GM19395 (cell line): ENCODE results near the gene SLC9C2.
"Not testable (repeated sequence)": the region's sequence is repeated elsewhere in the genome, so short reads cannot be mapped to it uniquely, and the experiment has no call there.

Experiments
- ATAC-seq: cut with Tn5 transposase; IDR thresholded peaks from one replicate; pipeline ENCODE4 v1.9.1; 2021; ENCODE audit warnings: mild to moderate bottlenecking, moderate library complexity; ENCODE audit not compliant: unreplicated experiment

SLC9C2 gene

GRCh38 chr1:173590557-173590956 lies 12.3 kb downstream of the SLC9C2 start:
- ATAC-seq, result no peak

DNA sequence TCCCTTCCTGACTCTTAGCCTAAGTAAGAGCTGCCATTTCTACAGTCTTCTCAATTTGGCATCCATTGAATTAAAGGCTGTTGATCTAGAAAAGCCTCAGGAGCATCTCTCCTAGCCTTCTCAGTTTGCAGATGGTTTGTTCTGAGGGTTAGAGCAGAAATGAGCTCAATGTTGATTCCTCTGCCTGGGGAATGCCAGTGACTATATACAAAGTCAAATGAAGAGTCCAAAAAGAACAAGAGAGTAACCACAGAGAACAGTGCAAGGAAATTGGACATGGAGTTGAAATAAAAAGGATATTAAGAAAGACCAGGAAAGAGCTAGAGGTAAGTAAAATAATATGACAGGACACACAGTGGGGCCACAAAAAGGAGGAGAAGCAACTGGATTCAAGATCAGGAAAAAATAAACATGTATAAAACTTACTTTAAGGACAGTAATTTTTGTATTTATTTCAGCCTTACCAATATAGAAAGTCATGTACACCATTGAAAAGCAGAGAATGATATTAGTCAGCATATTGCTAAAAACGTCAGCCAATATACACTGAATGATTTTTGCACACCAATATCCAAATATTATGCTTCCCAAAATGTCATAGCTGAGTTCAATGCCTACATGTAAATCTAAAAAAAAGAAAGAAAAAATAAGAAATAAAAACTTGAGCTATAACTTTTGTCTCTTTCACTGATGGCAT lies 21.3 kb downstream of the SLC9C2 start:
- ATAC-seq, result no peak

GRCh38 chr1:173580658-173581057 lies 22.2 kb downstream of the SLC9C2 start:
- no peak for ATAC-seq

- no peak for ATAC-seq
Measured at GRCh38 chr1:173580071-173580470, 22.8 kb downstream of the SLC9C2 start.

DNA sequence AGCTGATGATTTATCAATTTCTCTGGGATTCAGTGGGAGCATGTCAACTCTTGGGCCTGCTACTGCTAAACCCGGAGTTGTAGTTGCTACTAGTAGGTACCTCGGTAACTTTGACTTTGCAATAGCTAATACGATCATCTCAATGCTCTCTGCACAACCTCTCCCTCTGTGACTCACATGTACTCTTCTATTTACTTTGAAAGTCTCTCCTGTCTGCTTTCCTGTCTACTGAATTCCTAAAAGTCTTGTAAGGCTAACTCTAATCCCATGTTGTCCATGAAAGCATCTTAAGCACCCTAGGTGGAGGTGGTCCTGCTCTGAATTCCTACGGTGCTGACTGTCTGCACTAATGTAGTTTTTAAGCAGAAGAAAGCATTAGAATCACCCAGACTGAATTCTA lies 29.3 kb downstream of the SLC9C2 start:
- no peak for ATAC-seq

- no peak for ATAC-seq
Measured at GRCh38 chr1:173572201-173572873, 30.5 kb downstream of the SLC9C2 start.

- peak; percentile 57 for ATAC-seq
Measured at GRCh38 chr1:173570370-173571007, 32.4 kb downstream of the SLC9C2 start.

GRCh38 chr1:173568483-173568882 lies 34.4 kb downstream of the SLC9C2 start:
- ATAC-seq, result no peak

GRCh38 chr1:173563846-173564245 lies 39.0 kb downstream of the SLC9C2 start:
- not testable (repeated sequence) for ATAC-seq

DNA sequence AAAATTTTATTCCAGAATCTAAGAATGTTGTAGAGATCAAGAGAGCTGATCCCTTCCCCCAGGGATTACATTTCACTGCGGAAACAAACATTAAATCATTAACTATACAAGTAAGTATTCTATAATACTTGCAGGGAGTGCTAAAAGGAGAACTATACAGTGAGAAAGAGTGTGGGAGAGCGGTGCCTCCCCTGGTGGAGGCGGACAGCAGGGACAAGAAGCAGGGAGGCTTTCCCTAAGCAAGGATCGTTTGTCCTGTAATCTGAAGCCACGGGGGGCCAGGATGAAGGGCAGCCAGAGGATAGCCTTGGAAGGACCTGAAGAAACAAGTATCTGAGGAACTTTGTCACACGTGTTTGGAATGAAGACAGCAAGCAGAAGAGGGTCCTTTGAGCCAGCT lies 40.1 kb downstream of the SLC9C2 start:
- ATAC-seq, result no peak

DNA sequence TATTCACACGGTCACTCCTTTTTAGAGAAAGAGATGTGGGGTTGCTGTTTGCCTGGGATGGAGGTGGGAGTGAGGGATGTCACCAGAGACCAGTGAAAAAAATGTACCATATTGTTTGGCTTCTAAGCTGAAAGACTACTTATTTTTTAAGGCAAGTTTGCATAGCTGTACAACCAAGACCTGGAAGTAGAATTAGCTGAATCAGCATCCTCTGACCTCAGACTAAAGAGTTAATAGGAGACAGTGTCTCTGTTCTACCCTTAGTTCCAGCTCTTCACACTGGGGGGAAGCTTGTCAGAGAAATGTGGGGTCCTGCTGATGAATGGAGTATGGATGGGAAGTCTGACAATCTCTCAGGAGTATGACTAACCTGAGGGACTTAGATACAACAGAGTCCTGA lies 41.6 kb downstream of the SLC9C2 start:
- ATAC-seq, result no peak

- no peak for ATAC-seq
Measured at GRCh38 chr1:173560285-173560880, 42.5 kb downstream of the SLC9C2 start.

GRCh38 chr1:173555651-173556305 lies 47.1 kb downstream of the SLC9C2 start:
- no peak for ATAC-seq

DNA sequence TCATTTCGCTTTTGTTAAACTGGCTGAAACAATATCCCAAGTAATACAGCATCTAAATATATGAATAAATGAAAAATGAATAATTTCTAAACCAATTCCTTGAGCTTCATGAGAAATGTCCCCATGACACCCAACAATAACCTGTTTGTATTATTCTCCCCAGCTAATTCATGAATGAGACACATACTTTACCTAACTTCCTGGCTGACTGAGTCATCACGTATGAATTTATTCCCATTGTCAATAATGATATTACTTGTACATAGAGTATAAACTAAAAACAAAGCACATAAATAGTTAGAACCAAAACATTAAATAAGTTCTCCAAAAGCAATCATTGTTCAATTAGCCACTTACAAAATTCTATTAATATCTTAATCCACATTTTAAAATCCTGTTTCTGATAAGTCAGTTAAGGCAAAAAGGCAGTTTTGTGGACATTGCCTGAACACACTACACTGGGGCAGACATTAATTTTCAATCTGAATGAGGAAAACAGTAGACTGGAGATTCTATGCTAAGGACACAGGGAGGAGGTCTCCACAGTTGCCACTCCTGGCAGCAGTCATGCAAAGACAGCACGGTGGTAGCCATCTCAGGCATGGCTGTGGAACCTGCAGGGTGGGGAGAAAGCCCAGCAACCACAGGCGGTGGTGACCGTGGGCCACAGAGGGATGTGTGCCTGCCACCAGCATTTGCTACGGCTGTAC lies 48.2 kb downstream of the SLC9C2 start:
- ATAC-seq, result no peak

DNA sequence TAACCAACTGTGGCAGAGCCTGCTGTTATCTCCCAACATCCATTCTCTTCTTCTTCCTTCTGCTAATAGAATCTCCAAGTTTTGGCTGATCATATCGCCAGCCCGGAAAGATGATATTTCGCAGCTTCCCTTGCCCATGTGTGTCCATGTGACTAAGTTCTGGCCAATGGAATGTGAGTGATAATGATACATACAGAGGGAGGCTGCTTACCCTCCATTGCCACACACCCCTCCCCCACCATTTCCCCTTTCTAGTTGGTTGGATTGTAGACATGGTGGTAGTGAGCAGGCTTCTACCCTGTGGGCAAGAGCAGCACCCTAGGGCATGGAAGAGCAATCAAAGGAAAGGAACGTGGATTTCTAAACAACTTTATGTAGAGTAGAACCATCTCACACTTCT lies 48.8 kb downstream of the SLC9C2 start:
- ATAC-seq, result no peak

- no peak for ATAC-seq
Measured at GRCh38 chr1:173553312-173553711, 49.6 kb downstream of the SLC9C2 start.

DNA sequence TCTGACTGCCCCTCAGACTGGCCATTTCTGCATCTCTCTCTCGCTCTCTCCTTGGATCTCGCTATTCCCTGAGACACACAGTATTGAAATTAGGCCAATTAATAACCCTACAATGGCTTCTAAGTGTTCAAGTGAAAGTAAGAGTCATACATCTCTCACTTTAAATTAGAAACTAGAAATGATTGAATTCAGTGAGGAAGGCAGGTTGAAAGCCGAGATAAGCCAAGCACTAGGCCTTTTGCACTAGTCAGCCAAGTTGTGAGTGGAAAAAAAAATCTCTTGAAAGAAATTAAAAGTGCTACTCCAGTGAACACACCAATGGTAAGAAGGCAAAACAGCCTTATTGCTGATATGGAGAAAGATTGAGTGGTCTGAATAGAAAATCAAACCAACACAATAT lies 51.2 kb downstream of the SLC9C2 start:
- no peak for ATAC-seq

GRCh38 chr1:173549813-173550212 lies 53.1 kb downstream of the SLC9C2 start:
- ATAC-seq, result no peak

GRCh38 chr1:173545688-173546087 lies 57.2 kb downstream of the SLC9C2 start:
- no peak for ATAC-seq

DNA sequence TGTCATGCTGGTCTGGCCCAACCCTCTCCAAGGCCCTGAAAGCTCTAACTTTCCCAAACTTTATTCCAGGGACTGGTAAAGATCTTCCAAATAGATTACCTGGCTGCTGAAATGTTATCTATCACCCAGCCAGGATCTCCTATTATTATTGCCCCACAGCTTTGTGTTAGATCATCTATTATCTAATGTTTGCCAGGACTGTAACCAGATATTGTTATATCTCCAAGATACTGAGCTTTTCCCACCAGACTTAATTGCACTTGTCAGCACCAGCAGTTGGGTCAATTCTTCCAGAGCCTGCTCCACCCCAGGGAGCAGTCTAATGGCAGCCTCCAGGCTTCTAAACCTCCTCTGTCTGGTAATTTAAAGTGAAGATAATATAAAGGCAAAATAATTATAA lies 66.6 kb downstream of the SLC9C2 start:
- ATAC-seq, result no peak

GRCh38 chr1:173532237-173532636 lies 70.6 kb downstream of the SLC9C2 start:
- ATAC-seq, result no peak
